Astrocyte (in vitro differentiated cells and primary cell): ENCODE measurements around the gene ARHGEF5. TPM values are rescaled to one million over a fixed set of nuclear protein-coding genes. Genes with fewer than 3 reads are reported as not detected.

Source experiments
- DNase-seq: peaks from one replicate; pipeline ENCODE4 v3.0.0-alpha.2; 2010; ENCODE audit warnings: low read depth
- FAIRE-seq: peaks from 2 replicates; lab custom pipeline; 2011; peaks lifted over from hg19 to GRCh38; lab: Jason Lieb, UNC
- H2AFZ ChIP-seq: 2 replicates; pipeline ENCODE4 v1.6.0; 2012; ENCODE audit warnings: low read depth, low read length, inconsistent platforms
- H3K27ac ChIP-seq: 2 replicates; pipeline ENCODE4 v1.5.1; 2011; ENCODE audit warnings: low read depth, low read length, inconsistent platforms
- H3K27me3 ChIP-seq: 2 replicates; pipeline ENCODE4 v1.6.0; 2011; ENCODE audit warnings: low read length, inconsistent platforms; ENCODE audit not compliant: insufficient read depth
- H3K36me3 ChIP-seq: 2 replicates; pipeline ENCODE4 v1.5.1; 2011; ENCODE audit warnings: low read length, inconsistent platforms; ENCODE audit not compliant: insufficient read depth
- H3K4me1 ChIP-seq: 2 replicates; pipeline ENCODE4 v1.5.1; 2011; ENCODE audit warnings: low read length, inconsistent platforms; ENCODE audit not compliant: insufficient read depth
- H3K4me2 ChIP-seq: 2 replicates; pipeline ENCODE4 v1.6.0; 2012; ENCODE audit warnings: low read length, inconsistent platforms
- H3K4me3 ChIP-seq: 2 replicates; pipeline ENCODE4 v1.5.1; 2011; ENCODE audit warnings: low read depth, mild to moderate bottlenecking, low read length, inconsistent platforms; ENCODE audit not compliant: insufficient read depth
- H3K79me2 ChIP-seq: 2 replicates; pipeline ENCODE4 v1.6.0; 2012; ENCODE audit warnings: mild to moderate bottlenecking, low read length, inconsistent platforms; ENCODE audit not compliant: insufficient read depth
- H3K9ac ChIP-seq: 2 replicates; pipeline ENCODE4 v1.6.0; 2012; ENCODE audit warnings: mild to moderate bottlenecking, low read length, inconsistent platforms
- H3K9me3 ChIP-seq: 2 replicates; pipeline ENCODE4 v1.5.1; 2012; ENCODE audit warnings: low read depth, mild to moderate bottlenecking, low read length, inconsistent platforms; ENCODE audit not compliant: insufficient read depth
- H4K20me1 ChIP-seq: 2 replicates; pipeline ENCODE4 v1.6.0; 2012; ENCODE audit warnings: low read length, inconsistent platforms; ENCODE audit not compliant: insufficient read depth
- H3K27ac Mint-ChIP-seq: one replicate; pipeline ENCODE4 v1.8.0; 2021; ENCODE audit warnings: mild to moderate bottlenecking, mixed read lengths; ENCODE audit not compliant: unreplicated experiment
- H3K27me3 Mint-ChIP-seq: one replicate; pipeline ENCODE4 v1.8.0; 2021; ENCODE audit warnings: low read depth, mixed read lengths; ENCODE audit not compliant: unreplicated experiment
- H3K36me3 Mint-ChIP-seq: one replicate; pipeline ENCODE4 v1.8.0; 2021; ENCODE audit warnings: low read depth, mixed read lengths; ENCODE audit not compliant: unreplicated experiment
- H3K4me1 Mint-ChIP-seq: one replicate; pipeline ENCODE4 v1.8.0; 2021; ENCODE audit warnings: low read depth, mixed read lengths; ENCODE audit not compliant: unreplicated experiment
- H3K4me3 Mint-ChIP-seq: one replicate; pipeline ENCODE4 v1.8.0; 2021; ENCODE audit warnings: mild to moderate bottlenecking, moderate library complexity, mixed read lengths; ENCODE audit not compliant: unreplicated experiment
- H3K9me3 Mint-ChIP-seq: one replicate; pipeline ENCODE4 v1.8.0; 2021; ENCODE audit warnings: mild to moderate bottlenecking, mixed read lengths; ENCODE audit not compliant: unreplicated experiment
- CTCF ChIP-seq: IDR thresholded peaks from 2 replicates; pipeline ENCODE4 v1.5.1; 2011; ENCODE audit warnings: low read depth, mild to moderate bottlenecking, inconsistent platforms, low read length, moderate library complexity; ENCODE audit not compliant: insufficient read depth
- EZH2 ChIP-seq: IDR thresholded peaks from 2 replicates; pipeline ENCODE4 v1.6.1; 2012; ENCODE audit warnings: mild to moderate bottlenecking, low read length, inconsistent platforms; ENCODE audit not compliant: insufficient read depth
- total RNA-seq: library from RNA; stranded (reverse); gene quantifications from 2 replicates; pipeline ENCODE4 v1.2.1, GENCODE V29; 2021

The ARHGEF5 gene
- total RNA-seq, 1 donor from 2014 or later, result 9.3 TPM

GRCh38 chr7:144390481-144390880 is 35.3 kb downstream of the ARHGEF5 start:
- H3K36me3 Mint-ChIP-seq, result no peaks in the 10 kb centered on the region
- H3K36me3 ChIP-seq, result no peaks in the 10 kb centered on the region
- H3K9me3 ChIP-seq, result no peaks in the 10 kb centered on the region
- H4K20me1 ChIP-seq, result no peaks in the 10 kb centered on the region
- H3K4me3 Mint-ChIP-seq, result peak overlapping the region; percentile 20
- no peak overlapping the region for H3K27ac Mint-ChIP-seq
- H3K4me1 Mint-ChIP-seq, result peaks cover 27% of the 10 kb centered on the region
- TF ChIP-seq CTCF (no peak), EZH2 (no peak)
- no peaks in the 10 kb centered on the region for H3K9me3 Mint-ChIP-seq
- no peaks in the 10 kb centered on the region for H3K79me2 ChIP-seq
- no peak for DNase-seq
- H3K4me3 ChIP-seq, result no peak overlapping the region
- peaks cover 16% of the 10 kb centered on the region for H3K4me1 ChIP-seq
- H3K27me3 ChIP-seq, result no peaks in the 10 kb centered on the region
- H3K27me3 Mint-ChIP-seq, result no peaks in the 10 kb centered on the region
- no peak for FAIRE-seq
- H3K4me2 ChIP-seq, result no peak overlapping the region
- H3K9ac ChIP-seq, result no peak overlapping the region
- H2AFZ ChIP-seq, result peak overlapping the region; percentile 30
- H3K27ac ChIP-seq, result no peak overlapping the region

- no peak for DNase-seq
Measured at GRCh38 chr7:144391014-144391413, 35.8 kb downstream of the ARHGEF5 start.

More at GRCh38 chr7:144391014-144391413, 35.8 kb downstream of the ARHGEF5 start:
- Histone ChIP-seq H3K4me3 (no peak overlapping the region), H3K4me2 (no peak overlapping the region), H3K36me3 (no peaks in the 10 kb centered on the region), H3K9me3 (no peaks in the 10 kb centered on the region), H4K20me1 (no peaks in the 10 kb centered on the region), H3K4me1 (peaks cover 16% of the 10 kb centered on the region), H3K27me3 (no peaks in the 10 kb centered on the region), H3K9ac (no peak overlapping the region), H2AFZ (no peak overlapping the region), H3K79me2 (no peaks in the 10 kb centered on the region), H3K27ac (no peak overlapping the region)
- Mint-ChIP-seq H3K4me1 (peaks cover 26% of the 10 kb centered on the region), H3K9me3 (no peaks in the 10 kb centered on the region), H3K27me3 (no peaks in the 10 kb centered on the region), H3K27ac (peak overlapping the region; percentile 42), H3K36me3 (no peaks in the 10 kb centered on the region), H3K4me3 (no peak overlapping the region)
- no peak for FAIRE-seq
- no peak for TF ChIP-seq EZH2
- no peak for TF ChIP-seq CTCF
